ENCODE data around the gene RUVBL2. TPM values are rescaled to one million over a fixed set of nuclear protein-coding genes. Genes with fewer than 3 reads are reported as not detected.

The RUVBL2 gene
- total RNA-seq, 1 donor = 119 TPM

DNA sequence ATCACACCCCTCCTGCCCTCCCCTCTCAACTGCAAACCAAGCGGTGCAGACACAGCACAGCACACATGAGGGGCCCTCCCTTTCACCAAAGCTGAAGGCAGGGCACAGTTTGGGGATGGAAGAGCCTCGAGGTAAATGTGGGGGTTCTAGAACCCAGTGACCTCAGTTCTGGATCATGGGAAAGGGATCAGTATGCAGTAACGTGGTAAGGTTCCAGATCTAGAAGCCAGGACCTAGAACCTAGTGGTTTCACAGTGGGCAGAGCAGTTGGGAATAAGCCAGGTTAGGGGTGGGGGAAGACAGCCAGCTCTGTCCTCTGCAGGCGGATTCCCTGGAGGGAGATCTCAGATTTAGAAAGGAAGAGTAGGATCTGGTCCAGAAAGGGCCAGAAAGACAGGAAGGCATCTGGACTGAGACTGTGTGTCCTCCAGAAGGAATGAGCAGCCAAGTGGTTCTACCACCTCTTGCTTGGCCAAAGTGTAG, 25.5 kb upstream of the RUVBL2 start:
- DNase-seq (ENCODE audit: low read depth) = peak; percentile 70
- no peak overlapping the region for H3K4me3 ChIP-seq (ENCODE audit: low read depth, low read length)
- TF ChIP-seq, protein P1, sequence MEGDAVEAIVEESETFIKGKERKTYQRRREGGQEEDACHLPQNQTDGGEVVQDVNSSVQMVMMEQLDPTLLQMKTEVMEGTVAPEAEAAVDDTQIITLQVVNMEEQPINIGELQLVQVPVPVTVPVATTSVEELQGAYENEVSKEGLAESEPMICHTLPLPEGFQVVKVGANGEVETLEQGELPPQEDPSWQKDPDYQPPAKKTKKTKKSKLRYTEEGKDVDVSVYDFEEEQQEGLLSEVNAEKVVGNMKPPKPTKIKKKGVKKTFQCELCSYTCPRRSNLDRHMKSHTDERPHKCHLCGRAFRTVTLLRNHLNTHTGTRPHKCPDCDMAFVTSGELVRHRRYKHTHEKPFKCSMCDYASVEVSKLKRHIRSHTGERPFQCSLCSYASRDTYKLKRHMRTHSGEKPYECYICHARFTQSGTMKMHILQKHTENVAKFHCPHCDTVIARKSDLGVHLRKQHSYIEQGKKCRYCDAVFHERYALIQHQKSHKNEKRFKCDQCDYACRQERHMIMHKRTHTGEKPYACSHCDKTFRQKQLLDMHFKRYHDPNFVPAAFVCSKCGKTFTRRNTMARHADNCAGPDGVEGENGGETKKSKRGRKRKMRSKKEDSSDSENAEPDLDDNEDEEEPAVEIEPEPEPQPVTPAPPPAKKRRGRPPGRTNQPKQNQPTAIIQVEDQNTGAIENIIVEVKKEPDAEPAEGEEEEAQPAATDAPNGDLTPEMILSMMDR (IDR thresholded peaks at IDR 0.05; ENCODE audit: insufficient read depth, low read length) = no peak

DNA sequence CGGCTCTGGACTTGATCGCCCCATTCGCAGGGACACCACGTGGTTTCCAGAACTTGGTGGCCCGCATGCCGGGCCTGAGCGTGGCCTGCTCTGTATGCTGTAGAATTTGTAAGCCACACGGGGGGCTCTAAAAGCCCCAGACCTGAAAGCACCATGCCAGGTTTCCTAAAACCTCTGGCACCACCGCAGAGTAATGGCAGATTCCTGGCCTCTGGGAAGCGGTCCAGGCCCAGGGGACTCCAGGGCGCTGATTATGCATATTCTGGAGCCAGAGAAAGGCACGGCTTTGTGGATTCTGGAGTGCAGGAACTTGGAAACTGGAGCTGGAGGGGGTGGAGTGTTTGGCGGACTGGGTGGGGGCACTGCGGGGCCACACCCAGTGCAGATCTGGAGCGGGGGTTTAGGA, 24.9 kb upstream of the RUVBL2 start:
- TF ChIP-seq, protein P1 (IDR thresholded peaks at IDR 0.05; ENCODE audit: insufficient read depth, low read length) = no peak
- no peak overlapping the region for H3K4me3 ChIP-seq (ENCODE audit: low read depth, low read length)
- DNase-seq (ENCODE audit: low read depth) = peak; percentile 42

DNA sequence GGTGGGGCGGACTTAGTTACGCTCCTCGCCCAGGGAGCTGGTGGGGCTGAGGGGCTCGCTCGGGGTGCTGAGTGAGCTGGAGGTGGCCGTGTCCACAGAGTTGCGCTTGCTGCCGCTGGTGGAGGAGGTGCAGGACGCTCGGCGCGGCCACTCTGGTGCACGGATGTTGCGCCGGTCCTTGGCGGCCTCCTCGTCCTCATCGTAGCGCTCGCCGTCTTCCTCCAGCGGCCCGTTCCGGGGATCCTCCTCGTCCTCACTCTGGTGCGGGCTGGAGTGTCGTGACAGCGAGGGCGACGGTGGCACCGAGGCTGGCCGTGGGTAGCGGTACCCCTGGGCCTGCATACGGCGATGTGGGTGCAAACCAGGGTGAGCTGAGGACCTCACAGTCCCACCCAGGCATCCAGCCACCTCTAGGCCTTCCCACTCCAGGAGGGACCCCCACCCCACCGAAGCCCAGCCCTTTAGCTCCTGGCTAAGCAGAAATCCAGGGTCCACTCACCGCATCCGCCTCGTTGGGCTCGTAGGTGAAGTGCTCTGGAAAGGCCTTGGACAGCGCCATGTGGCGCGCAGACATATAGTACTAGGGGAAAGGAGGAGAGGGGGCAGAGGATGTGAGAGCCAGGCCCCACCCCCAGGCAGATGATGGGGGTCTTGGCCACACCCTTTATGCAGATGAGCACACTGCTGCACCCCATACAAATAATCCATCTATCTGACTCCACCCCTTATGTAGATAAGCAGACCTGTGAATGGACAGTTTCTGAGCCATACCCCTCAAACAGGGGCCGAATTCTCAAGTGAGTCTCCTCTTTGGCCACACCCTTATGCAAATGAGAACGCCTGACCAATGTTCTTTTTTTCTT, 24.2 kb upstream of the RUVBL2 start:
- peak; percentile 51 for DNase-seq (ENCODE audit: low read depth)
- TF ChIP-seq, protein P1 (IDR thresholded peaks at IDR 0.05; ENCODE audit: insufficient read depth, low read length) = no peak
- H3K4me3 ChIP-seq (ENCODE audit: low read depth, low read length) = no peak overlapping the region

DNA sequence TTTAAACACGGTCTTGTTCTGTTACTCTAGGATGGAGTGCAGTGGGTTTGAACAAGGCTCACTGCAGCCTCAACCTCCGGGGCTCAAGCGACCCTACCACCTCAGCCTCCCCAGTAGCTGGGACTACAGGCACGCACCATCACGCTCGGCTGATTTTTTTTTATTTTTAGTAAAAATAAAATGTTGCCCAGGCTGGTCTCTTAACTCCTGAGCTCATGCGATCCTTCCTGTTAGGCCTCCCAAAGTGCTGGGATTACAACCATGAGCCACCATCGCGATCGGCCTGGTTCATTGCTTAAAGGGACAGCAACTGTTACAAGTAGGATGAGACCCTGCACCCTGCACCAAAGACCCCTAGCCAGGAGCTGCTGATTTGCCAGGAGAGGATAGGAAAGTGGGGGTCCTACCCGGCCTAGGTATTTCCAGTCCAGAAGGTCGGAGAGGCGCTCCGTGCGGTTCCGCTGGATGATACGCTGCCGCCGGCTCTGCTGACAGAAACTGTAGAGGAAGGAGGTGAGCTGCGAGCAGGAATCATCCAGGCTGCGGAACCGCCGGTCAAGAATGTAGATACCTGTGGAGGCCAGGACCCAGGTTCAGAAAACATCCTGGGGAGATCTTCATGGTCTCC, 23.4 kb upstream of the RUVBL2 start:
- no peak for DNase-seq (ENCODE audit: low read depth)
- H3K4me3 ChIP-seq (ENCODE audit: low read depth, low read length) = no peak overlapping the region
- TF ChIP-seq, protein P1 (IDR thresholded peaks at IDR 0.05; ENCODE audit: insufficient read depth, low read length) = no peak

DNA sequence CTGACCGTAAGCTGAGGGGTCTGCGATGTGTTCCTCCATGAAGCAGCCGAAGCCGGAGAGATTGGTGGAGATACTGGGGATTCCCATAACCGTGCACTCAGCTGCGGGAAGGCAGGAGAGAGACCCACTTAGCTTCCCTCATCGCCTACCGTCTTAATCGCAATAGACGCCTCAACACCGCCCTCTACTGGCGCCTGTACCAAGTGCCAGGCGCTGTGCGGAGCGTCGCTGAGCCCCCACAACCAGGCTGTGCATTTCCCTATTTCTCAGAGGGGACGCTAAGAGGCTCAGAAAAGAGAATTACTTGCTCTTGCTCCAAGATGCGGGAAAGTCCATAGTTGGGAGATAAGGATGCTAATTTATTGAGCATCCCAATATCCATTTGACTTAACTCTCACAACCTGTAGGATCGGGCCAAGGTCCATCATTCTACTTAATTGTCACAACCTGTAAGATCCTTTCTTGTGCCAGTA, 22.7 kb upstream of the RUVBL2 start:
- peak; percentile 87 for DNase-seq (ENCODE audit: low read depth)
- no peak overlapping the region for H3K4me3 ChIP-seq (ENCODE audit: low read depth, low read length)
- TF ChIP-seq, protein P1 (IDR thresholded peaks at IDR 0.05; ENCODE audit: insufficient read depth, low read length) = peak; percentile 93

DNA sequence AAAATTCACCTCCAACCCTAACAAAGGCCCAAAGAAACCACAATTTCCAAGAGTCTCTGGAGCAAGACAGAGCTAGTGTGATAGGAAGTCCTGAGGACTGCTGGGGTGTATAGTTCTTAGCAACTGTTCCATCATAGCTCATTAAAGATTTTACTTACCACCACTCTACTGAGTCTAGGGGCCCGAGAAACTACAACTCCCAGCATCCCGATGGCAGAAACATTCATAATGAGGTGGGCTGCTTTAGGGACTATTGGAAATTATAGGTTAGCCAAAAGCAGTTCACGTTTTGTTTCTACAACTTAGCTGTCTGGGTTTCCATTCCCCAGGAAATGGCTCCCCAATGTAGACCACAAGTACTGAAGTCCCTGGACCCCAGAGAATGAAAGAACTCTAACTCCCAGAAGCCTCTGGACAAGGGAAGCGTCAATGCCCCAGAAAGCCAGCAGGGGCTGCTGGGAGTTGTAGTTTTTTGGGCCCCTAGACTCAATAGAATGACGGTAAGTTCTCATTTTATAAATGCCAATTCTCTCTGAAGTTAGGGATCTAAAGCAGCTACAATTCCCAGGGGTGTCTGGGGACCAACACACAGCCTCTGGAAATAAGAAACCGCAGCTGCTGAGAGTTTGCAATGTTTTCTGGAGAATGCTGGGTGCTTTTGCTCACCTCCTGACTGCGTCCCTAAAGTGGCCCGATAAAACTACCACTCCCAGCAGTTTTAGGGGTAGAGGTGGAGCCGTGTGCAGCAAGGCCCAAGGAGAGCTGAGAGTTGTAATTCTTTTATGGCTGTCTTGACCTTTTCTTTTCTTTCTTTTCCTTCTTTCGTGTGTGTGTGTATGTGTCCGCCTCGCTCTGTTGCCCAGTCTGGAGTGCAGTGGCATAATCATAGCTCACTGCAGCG, 17.5 kb upstream of the RUVBL2 start:
- TF ChIP-seq, protein P1 (IDR thresholded peaks at IDR 0.05; ENCODE audit: insufficient read depth, low read length) = peak; percentile 23
- H3K4me3 ChIP-seq (ENCODE audit: low read depth, low read length) = no peak overlapping the region
- DNase-seq (ENCODE audit: low read depth) = no peak
